T-helper 2 cell treated with Interferon-gamma antibody and Interleukin-4, amounts not matched to agents 5 μg/mL and 100 μg/mL, for 36 hours (primary cell): Measurements from ENCODE around the gene ANKMY1.

Source experiments
- DNase-seq: peaks from one replicate; pipeline ENCODE4 v3.0.0; 2021; ENCODE audit warnings: low spot score
- H3K27ac Mint-ChIP-seq: one replicate; pipeline ENCODE4 v1.8.0; 2021; ENCODE audit warnings: mild to moderate bottlenecking, mixed read lengths
- H3K27me3 Mint-ChIP-seq: one replicate; pipeline ENCODE4 v1.8.0; 2021; ENCODE audit warnings: low read depth, mixed read lengths
- H3K36me3 Mint-ChIP-seq: one replicate; pipeline ENCODE4 v1.8.0; 2021; ENCODE audit warnings: low read depth, mixed read lengths
- H3K4me1 Mint-ChIP-seq: one replicate; pipeline ENCODE4 v1.8.0; 2021; ENCODE audit warnings: low read depth, mixed read lengths
- H3K4me3 Mint-ChIP-seq: one replicate; pipeline ENCODE4 v1.8.0; 2022; ENCODE audit warnings: mild to moderate bottlenecking, moderate library complexity, mixed read lengths
- H3K9me3 Mint-ChIP-seq: one replicate; pipeline ENCODE4 v1.8.0; 2021; ENCODE audit warnings: mixed read lengths

ANKMY1 gene

DNA sequence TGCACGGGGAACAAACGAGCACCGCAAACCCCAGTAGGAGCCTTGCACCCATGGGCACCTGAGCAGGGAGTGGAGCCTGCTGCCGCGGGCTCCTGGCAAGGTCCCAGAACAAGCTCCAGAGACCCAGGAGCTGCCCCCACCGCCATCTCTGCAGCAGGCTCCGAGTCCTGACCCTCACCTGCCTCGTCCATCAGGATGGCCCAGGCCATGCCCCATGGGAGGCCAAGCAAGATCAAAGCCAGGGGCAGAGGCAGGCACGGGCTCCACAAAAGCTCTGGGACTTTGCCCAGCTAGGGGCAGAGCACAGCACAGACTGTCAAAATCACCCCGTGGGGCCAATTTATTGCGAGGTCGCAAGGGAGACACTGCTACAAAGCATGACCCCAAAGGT, 78.7 kb downstream of the ANKMY1 start:
- Mint-ChIP-seq H3K4me1 (no peaks in the 10 kb centered on the region), H3K9me3 (peaks cover 12% of the 10 kb centered on the region), H3K27me3 (no peaks in the 10 kb centered on the region), H3K27ac (no peak overlapping the region), H3K36me3 (no peaks in the 10 kb centered on the region), H3K4me3 (no peak overlapping the region)
- DNase-seq, result no peak

DNA sequence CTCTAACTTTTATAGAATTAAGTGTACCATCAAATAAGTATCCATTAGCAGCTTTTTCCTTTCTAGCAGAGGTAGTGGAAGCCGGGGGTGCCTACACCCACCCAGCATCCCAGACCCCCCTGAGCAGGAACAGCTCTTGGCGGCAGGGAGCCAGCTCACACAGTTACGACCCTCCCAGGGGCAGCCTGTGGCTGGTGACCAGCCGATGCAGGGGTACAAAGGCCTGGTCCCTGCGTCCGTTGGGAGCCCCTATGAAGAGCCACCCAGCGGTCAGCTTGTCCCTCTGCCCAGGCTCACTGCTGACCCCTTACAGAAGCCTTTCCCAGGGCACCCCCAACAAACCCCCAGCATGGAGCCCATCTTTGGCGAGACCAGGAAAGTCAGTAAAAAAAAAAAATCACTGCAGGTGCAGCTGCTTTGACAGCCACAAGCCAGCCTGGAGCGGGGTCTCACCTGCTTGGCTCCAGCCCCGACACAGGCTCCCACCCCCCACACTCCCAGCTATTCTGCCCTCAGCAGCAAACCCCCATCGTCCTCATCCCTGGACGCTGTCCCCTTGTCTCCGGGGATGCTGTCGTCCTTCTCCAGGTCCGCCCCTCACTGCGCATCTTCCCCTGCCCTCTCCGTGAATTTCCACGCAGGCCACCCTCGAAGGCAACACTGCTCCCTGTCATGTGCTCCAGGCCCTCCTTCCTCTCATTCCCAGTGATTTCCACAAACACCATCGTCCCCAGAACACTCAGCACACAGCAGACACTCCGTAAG, 79.3 kb downstream of the ANKMY1 start:
- DNase-seq, result no peak
- no peak overlapping the region for H3K27ac Mint-ChIP-seq
- no peaks in the 10 kb centered on the region for H3K4me1 Mint-ChIP-seq
- H3K36me3 Mint-ChIP-seq, result no peaks in the 10 kb centered on the region
- no peaks in the 10 kb centered on the region for H3K27me3 Mint-ChIP-seq
- H3K4me3 Mint-ChIP-seq, result no peak overlapping the region
- H3K9me3 Mint-ChIP-seq, result peaks cover 15% of the 10 kb centered on the region

DNA sequence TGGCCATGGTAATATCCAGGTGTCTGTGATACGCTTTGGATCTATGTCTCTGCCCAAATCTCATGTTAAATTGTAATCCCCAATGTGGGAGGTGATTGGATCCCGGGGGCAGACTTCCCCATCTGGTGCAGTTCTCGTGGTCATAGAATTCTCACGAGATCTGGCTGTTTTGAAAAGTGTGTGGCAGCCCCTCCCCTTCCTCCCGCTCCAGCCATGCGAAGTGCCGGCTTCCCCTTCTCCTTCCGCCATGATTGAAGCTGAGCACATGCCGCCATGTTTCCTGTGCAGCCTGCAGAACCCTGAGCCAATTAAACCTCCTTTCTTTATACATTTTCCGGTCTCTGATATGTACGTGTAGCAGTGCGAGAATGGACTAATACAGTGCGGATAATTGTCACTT, 79.9 kb downstream of the ANKMY1 start:
- H3K9me3 Mint-ChIP-seq, result peaks cover 21% of the 10 kb centered on the region
- H3K36me3 Mint-ChIP-seq, result no peaks in the 10 kb centered on the region
- no peak for DNase-seq
- no peak overlapping the region for H3K27ac Mint-ChIP-seq
- H3K4me1 Mint-ChIP-seq, result no peaks in the 10 kb centered on the region
- H3K4me3 Mint-ChIP-seq, result no peak overlapping the region
- H3K27me3 Mint-ChIP-seq, result no peaks in the 10 kb centered on the region

DNA sequence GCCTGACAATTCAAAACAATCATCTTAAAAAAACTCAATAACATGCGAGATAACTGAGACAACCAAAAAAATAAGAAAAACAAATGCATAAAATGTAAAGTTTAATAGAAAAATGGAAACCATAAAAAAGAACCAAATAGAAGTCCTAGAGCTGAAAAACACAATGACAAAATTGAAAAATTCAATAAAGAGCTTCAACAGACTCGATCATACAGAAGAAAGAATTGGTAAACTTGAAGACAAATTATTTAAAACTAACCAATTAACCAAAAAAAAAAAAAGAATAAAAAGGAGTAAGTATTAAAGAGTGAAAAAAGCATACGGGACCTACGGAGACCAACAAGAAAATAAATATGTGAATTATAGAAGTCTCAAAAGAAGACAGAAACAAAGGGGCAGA, 84.6 kb downstream of the ANKMY1 start:
- Mint-ChIP-seq H3K27me3 (no peaks in the 10 kb centered on the region), H3K4me3 (no peak overlapping the region), H3K4me1 (no peaks in the 10 kb centered on the region), H3K36me3 (no peaks in the 10 kb centered on the region), H3K27ac (no peak overlapping the region), H3K9me3 (peaks cover 22% of the 10 kb centered on the region)
- no peak for DNase-seq

DNA sequence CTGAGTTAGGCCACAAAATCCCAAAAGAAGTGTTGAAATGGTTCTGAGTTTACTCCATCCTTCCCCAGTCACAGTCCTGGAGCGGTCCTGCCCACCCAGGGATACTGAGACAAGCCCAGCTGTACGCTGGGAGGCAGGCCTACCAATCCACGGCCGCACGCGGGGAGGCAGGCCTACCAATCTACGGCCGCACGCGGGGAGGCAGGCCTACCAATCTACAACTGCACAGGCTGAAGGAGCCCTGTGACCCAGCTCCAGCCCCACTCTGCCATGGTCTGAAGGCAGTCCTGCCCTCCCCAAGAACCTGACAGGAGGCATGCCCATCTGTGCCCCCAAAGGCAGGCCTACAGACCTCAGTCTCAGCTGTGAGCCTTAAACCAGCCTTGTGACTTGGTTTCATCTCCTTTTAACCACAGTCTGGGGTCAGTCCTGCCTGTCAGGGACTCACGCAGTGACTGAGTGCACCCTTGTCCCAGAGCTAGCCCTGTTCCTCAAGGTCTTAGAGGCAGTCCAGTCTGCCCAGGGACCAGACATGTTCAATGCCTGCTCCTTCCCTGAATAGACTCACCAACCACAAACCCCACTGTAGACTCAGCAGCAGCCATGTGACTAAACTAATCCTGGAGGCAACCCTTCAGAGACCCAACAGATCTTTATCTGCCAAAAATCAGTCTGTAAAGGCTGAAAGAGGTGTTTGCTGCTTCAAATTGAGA, 85.6 kb downstream of the ANKMY1 start:
- no peak overlapping the region for H3K4me3 Mint-ChIP-seq
- H3K4me1 Mint-ChIP-seq, result no peaks in the 10 kb centered on the region
- DNase-seq, result no peak
- no peak overlapping the region for H3K27ac Mint-ChIP-seq
- H3K36me3 Mint-ChIP-seq, result no peaks in the 10 kb centered on the region
- peaks cover 22% of the 10 kb centered on the region for H3K9me3 Mint-ChIP-seq
- H3K27me3 Mint-ChIP-seq, result no peaks in the 10 kb centered on the region

DNA sequence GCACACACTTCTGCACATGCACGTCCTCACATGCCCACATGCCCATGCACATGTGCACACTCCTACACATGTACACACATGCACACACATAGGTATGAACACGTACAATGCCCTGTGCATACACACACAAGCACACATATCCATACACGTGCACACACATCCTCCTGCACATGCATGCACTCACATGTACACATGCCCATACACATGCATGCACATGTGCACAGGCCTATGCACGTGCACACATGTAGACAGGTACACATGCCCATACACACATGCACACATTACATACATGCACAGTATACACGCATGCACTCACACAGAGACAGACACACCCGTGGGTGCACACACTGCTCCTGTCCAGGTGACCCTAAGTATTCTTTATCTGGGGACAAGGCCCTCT, 88.0 kb downstream of the ANKMY1 start:
- H3K4me1 Mint-ChIP-seq, result no peaks in the 10 kb centered on the region
- H3K4me3 Mint-ChIP-seq, result no peak overlapping the region
- H3K9me3 Mint-ChIP-seq, result peaks cover 14% of the 10 kb centered on the region
- no peak for DNase-seq
- H3K27ac Mint-ChIP-seq, result no peak overlapping the region
- no peaks in the 10 kb centered on the region for H3K27me3 Mint-ChIP-seq
- H3K36me3 Mint-ChIP-seq, result no peaks in the 10 kb centered on the region

DNA sequence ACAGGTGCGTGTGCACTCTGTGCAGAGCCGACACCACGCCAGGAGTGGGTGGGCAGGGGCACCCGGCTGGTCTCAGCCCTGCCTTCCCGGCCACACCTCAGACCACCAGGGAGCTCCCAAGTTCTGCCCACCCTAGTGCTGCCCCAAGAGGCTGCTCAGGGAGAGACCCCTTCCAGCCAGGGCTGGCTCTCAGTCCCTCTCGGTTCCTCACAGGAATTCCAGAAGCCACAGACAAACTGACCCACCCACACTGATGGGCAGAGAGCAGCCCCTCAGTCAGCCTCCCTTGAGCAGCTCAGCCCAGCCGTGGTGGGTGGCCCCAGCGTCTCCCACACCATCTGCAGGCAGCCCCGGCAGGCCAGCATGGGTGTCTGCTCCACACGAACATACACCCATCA, 88.5 kb downstream of the ANKMY1 start:
- no peak for DNase-seq
- peaks cover 11% of the 10 kb centered on the region for H3K9me3 Mint-ChIP-seq
- no peaks in the 10 kb centered on the region for H3K36me3 Mint-ChIP-seq
- H3K27ac Mint-ChIP-seq, result no peak overlapping the region
- no peaks in the 10 kb centered on the region for H3K4me1 Mint-ChIP-seq
- H3K4me3 Mint-ChIP-seq, result no peak overlapping the region
- H3K27me3 Mint-ChIP-seq, result no peaks in the 10 kb centered on the region

DNA sequence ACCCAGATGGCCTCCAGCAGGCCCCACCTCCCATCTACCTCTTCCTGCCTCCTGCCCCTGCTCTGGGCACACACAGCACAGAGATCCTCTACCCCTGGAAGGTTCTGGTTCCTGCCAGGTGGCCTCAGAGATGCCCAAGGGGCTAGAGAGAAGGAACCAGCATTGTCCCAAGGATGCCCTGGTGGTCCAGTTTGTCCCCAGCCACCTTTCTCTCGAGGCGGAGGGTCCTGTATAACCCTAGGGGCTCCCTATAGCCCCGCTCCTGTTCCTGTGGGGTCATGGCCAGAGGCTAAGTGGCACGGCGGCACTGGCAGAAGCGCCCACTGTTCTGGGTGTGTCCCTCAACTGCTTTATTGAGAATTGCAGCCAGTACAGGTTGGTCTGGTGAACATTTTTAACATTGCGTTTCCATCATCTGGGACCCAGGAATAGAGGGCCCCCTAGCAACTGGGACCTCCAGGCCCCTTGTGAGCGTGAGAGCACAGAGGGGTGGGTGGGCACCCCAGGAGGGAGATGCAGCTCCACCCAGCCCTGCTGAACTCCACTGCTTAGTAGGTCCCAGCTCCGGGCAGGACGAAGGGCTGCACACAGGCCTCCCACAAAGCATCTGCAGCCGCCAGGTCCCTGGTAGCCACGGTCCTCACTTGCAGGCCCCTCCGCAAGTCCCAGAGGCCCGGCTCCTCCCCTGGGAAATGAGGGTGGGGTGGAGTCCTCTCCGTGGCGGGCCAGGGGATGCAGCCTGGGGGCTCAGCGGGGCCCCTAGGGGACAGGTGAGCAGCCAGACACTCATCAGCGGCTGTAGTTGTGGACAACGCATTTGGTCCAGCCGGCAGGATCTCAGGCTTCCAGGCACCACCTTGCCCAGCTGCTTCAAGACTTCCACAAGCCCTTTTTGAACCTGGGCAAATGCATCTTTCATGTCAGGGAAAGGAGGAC, 89.2 kb downstream of the ANKMY1 start:
- Mint-ChIP-seq H3K27ac (no peak overlapping the region), H3K9me3 (peaks cover 7% of the 10 kb centered on the region), H3K36me3 (no peaks in the 10 kb centered on the region), H3K4me3 (no peak overlapping the region), H3K27me3 (no peaks in the 10 kb centered on the region), H3K4me1 (no peaks in the 10 kb centered on the region)
- peak; percentile 1 for DNase-seq

DNA sequence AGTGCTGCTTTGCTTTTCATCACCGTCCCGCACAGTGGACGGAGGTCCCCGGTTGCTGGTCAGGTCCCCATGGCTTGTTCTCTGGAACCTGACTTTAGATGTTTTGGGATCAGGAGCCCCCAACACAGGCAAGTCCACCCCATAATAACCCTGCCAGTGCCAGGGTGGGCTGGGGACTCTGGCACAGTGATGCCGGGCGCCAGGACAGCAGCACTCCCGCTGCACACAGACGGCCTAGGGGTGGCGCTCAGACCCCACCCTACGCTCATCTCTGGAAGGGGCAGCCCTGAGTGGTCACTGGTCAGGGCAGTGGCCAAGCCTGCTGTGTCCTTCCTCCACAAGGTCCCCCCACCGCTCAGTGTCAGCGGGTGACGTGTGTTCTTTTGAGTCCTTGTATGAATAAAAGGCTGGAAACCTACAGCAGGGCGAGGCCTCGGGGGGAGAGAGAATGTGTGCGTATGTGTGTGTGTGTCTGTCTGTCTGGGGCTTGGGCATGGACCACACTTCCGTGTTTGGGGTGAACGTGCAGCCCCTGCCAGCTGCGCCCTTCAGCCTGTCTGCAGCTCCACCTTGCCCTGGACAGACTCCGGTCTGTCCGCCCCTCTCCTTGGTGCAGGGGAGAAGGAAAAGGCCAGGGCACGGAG, 90.0 kb downstream of the ANKMY1 start:
- no peak for DNase-seq
- H3K4me3 Mint-ChIP-seq, result no peak overlapping the region
- H3K27me3 Mint-ChIP-seq, result no peaks in the 10 kb centered on the region
- no peaks in the 10 kb centered on the region for H3K36me3 Mint-ChIP-seq
- H3K4me1 Mint-ChIP-seq, result no peaks in the 10 kb centered on the region
- H3K27ac Mint-ChIP-seq, result no peak overlapping the region
- H3K9me3 Mint-ChIP-seq, result no peaks in the 10 kb centered on the region

DNA sequence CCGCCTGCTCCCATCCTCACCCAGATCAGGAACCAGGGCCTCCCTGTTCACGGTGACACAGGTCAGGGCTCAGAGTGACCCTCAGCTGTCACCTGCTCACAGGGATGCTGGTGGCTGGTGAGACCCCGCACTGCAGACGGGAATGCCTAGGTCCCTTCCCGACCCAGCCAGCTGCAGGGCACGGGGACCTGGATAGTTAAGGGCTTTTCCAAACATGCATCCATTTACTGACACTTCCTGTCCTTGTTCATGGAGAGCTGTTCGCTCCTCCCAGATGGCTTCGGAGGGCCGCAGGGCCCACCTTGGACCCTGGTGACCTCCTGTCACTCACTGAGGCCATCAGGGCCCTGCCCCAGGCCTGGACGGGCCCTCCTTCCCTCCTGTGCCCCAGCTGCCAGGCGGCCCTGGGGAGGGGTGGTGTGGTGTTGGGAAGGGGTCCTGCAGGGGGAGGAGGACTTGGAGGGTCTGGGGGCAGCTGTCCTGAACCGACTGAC, 90.6 kb downstream of the ANKMY1 start:
- no peaks in the 10 kb centered on the region for H3K9me3 Mint-ChIP-seq
- H3K27me3 Mint-ChIP-seq, result no peaks in the 10 kb centered on the region
- peak; percentile 3 for DNase-seq
- no peaks in the 10 kb centered on the region for H3K36me3 Mint-ChIP-seq
- no peak overlapping the region for H3K4me3 Mint-ChIP-seq
- H3K4me1 Mint-ChIP-seq, result no peaks in the 10 kb centered on the region
- no peak overlapping the region for H3K27ac Mint-ChIP-seq

DNA sequence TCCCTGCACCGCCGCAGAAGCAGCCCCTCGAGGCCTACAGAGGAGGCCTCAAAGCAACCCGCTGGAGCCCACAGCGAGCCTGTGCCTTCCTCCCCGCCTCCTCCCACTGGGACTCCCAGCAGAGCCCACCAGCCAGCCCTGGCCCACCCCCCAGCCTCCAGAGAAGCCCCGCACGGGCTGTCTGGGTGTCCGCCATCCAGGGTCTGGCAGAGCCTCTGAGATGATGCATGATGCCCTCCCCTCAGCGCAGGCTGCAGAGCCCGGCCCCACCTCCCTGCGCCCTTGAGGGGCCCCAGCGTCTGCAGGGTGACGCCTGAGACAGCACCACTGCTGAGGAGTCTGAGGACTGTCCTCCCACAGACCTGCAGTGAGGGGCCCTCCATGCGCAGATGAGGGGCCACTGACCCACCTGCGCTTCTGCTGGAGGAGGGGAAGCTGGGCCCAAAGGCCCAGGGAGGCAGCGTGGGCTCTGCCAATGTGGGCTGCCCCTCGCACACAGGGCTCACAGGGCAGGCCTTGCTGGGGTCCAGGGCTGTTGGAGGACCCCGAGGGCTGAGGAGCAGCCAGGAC, 91.1 kb downstream of the ANKMY1 start:
- H3K9me3 Mint-ChIP-seq, result no peaks in the 10 kb centered on the region
- no peak overlapping the region for H3K27ac Mint-ChIP-seq
- H3K36me3 Mint-ChIP-seq, result no peaks in the 10 kb centered on the region
- no peak for DNase-seq
- H3K4me1 Mint-ChIP-seq, result no peaks in the 10 kb centered on the region
- no peaks in the 10 kb centered on the region for H3K27me3 Mint-ChIP-seq
- H3K4me3 Mint-ChIP-seq, result no peak overlapping the region

DNA sequence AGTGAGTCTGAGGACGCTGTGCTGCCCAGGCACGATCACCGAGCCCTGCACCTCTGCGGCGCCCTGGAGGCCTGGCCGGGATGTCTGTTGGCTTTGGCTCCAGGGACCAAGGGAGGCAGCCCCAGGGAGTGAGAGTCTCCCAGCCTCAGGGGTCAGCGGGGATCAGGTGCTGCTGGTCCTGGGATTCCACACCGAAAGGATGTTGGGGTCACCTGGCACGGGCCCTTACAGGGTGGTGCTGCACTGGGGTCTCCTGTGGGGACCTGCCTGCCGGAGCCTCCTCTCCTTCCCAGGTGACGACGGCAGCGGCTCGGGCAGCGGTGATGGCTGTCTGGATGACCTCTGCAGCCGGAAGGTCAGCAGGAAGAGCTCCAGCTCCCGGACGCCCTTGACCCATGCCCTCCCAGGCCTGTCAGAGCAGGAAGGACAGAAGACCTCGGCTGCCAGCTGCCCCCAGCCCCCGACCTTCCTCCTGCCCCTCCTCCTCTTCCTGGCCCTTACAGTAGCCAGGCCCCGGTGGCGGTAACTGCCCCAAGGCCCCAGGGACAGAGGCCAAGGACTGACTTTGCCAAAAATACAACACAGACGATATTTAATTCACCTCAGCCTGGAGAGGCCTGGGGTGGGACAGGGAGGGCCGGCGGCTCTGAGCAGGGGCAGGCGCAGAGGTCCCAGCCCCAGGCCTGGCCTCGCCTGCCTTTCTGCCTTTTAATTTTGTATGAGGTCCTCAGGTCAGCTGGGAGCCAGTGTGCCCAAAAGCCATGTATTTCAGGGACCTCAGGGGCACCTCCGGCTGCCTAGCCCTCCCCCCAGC, 91.8 kb downstream of the ANKMY1 start:
- no peaks in the 10 kb centered on the region for H3K27me3 Mint-ChIP-seq
- H3K27ac Mint-ChIP-seq, result no peak overlapping the region
- no peak for DNase-seq
- H3K9me3 Mint-ChIP-seq, result no peaks in the 10 kb centered on the region
- H3K36me3 Mint-ChIP-seq, result no peaks in the 10 kb centered on the region
- no peaks in the 10 kb centered on the region for H3K4me1 Mint-ChIP-seq
- H3K4me3 Mint-ChIP-seq, result no peak overlapping the region
